ENCODE measurements around the gene ANKHD1.

DNA sequence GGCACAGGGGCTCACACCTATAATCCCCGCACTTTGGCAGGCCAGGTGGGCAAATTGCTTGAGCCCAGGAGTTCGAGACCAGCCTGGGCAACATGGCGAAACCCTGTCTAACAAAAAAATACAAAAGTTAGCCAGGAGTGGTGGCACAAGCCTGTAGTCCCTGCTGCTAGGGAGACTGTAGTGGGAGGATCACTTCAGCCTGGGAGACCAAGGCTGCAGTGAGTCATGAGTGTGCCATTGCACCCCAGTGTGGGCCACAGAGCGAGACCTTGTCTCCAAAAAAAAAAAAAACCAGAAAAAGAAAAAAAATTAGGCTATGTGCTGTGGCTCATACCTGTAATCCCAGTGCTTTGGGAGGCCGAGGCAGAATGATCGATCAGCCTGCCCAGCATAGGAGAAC is 87.3 kb downstream of the ANKHD1 start:
- TF ChIP-seq EZH2phosphoT487 (IDR thresholded peaks at IDR 0.05; ENCODE audit: low read depth), result no peak
- TF ChIP-seq, protein P1, sequence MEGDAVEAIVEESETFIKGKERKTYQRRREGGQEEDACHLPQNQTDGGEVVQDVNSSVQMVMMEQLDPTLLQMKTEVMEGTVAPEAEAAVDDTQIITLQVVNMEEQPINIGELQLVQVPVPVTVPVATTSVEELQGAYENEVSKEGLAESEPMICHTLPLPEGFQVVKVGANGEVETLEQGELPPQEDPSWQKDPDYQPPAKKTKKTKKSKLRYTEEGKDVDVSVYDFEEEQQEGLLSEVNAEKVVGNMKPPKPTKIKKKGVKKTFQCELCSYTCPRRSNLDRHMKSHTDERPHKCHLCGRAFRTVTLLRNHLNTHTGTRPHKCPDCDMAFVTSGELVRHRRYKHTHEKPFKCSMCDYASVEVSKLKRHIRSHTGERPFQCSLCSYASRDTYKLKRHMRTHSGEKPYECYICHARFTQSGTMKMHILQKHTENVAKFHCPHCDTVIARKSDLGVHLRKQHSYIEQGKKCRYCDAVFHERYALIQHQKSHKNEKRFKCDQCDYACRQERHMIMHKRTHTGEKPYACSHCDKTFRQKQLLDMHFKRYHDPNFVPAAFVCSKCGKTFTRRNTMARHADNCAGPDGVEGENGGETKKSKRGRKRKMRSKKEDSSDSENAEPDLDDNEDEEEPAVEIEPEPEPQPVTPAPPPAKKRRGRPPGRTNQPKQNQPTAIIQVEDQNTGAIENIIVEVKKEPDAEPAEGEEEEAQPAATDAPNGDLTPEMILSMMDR (IDR thresholded peaks at IDR 0.05; ENCODE audit: low read depth, low read length), result no peak
